Measurements from ENCODE around the gene SPRR2G.
"Not testable (repeated sequence)": the region's sequence is repeated elsewhere in the genome, so short reads cannot be mapped to it uniquely, and the experiment has no call there.

SPRR2G gene

DNA sequence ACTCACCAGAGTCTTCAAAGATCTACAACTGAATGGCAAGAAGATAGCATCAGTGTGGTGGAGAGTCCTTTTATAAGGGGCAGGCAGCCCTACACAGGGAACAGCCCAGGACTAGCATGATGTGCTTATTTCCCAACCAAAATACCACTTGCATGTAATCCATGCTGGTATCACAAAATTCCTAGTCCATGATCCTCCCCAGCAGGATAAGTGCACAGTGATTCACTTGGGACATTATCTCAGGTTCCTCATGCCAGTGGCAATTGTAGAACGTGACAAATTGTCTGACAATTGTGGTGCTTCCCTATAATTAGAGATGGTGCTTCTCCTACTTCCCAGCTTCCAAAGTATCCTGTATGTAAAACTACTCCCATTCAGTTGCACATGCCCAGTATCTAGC is at the start of gene SPRR2G:
Gene SPRR2G, minus strand, starts transcription at position 45 of the 400 bp plus-strand sequence. CDS start 780 bp downstream, outside the sequence.
- DNase-seq (ENCODE audit: low read depth in 2 of 3, low spot score in 1 of 3): no peak

- DNase-seq (ENCODE audit: low read depth in 2 of 3, low spot score in 1 of 3): no peak
Observed at GRCh38 chr1:153195216-153195615, 44.5 kb upstream of the SPRR2G start.

DNA sequence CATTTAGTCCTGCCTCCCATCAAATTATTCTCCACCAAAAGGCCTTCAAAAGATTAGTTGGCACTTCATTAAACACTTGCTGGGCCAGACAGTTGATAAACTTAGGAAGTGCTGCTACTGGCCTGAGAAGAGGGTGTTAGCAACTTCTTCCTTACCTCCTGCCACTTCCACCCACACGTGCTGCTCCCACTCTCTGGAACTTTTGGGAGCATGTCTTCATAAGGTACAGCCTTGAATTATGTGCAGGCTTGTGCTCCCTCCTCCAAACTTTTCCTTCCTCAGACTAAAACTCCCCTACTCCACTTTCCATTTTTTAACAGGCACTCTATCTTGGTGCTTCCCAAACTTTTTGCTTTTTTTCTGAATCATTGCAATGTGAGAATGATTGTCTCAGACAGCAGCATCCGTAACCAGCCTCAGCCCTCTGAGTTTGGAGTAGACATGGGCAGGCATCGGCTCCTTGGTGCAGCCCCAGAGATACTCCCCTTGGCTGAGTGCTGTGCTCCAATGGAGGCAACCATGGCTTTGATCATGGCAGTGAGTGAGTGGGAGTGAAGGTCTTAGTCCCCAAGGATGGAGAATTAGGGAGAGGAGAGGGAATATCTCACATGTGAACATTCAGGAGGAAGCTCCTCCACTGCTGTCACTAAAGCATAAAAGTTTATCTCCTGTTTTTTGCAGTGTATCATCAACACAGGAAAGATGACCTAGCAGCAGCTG is 43.8 kb upstream of the SPRR2G start:
- no peak for DNase-seq (ENCODE audit: low read depth in 2 of 3, low spot score in 1 of 3)

- no peak for DNase-seq (ENCODE audit: low read depth in 2 of 3, low spot score in 1 of 3)
Observed at GRCh38 chr1:153192697-153193096, 42.0 kb upstream of the SPRR2G start.

GRCh38 chr1:153190373-153190772 is 39.7 kb upstream of the SPRR2G start:
- DNase-seq (ENCODE audit: low read depth in 2 of 3, low spot score in 1 of 3): no peak

DNA sequence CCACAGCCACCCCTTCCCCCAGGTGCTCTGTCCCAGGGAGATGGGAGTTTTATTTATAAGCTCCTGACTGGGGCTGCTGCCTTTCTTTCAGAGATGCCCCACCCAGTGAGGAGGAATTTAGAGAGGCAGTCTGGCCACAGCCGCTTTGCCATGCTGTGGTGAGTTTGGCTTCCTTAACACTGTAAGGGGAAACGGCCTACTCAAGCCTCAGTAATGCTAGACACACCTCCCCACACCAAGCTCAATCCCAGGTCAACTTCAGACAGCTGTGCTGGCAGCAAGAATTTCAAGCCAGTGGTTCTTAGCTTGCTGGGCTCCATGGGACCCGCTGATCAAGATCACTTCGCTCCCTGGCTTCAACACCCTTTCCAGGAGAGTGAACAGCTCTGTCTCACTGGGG is 37.6 kb upstream of the SPRR2G start:
- not testable (repeated sequence) for DNase-seq (ENCODE audit: low read depth in 2 of 3, low spot score in 1 of 3)

GRCh38 chr1:153180556-153180955 is 29.9 kb upstream of the SPRR2G start:
- DNase-seq (ENCODE audit: low read depth in 2 of 3, low spot score in 1 of 3): no peak

GRCh38 chr1:153178922-153179321 is 28.2 kb upstream of the SPRR2G start:
- DNase-seq (ENCODE audit: low read depth in 2 of 3, low spot score in 1 of 3): no peak

GRCh38 chr1:153174624-153175023 is 23.9 kb upstream of the SPRR2G start:
- DNase-seq (ENCODE audit: low read depth in 2 of 3, low spot score in 1 of 3): no peak

DNA sequence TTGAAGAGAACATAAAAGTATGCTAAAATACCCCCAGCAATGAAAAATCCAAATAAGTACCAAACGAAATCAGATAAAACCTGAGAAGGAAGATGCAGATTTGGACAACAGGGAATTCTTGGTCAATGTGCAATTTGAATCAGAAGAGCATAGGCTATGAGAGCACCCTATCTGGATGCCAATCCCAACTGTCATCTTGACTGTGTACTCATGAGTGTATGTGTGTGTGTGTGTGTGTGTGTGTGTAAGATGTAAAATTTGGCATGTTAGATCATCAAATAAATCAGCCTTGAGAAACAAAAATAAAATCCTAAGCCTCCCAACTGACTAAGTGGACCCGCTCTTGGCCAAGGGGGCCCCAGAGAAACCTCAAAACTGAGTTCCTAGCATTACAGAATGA is 18.0 kb upstream of the SPRR2G start:
- DNase-seq (ENCODE audit: low read depth in 2 of 3, low spot score in 1 of 3): no peak

DNA sequence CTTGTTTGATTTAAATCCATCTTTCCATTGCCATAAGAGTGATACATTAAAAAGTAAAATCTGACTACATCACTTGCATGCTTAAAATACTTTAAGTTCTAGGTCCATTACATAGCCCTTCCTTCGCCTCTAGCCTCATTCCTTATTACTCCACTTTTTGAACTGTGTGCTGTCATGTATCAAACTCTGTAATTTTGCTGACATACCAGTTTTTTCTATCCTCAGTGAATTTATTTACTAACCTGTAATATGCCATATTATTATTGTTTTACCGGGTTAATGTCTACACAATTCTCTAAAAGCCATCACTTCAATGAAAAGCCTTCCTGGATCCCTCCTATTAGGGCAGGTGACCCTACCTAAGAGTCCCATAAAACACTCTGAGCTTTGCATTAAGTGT is 4.9 kb upstream of the SPRR2G start:
- no peak for DNase-seq (ENCODE audit: low read depth in 2 of 3, low spot score in 1 of 3)

GRCh38 chr1:153152481-153152880 is 1.8 kb upstream of the SPRR2G start:
- DNase-seq (ENCODE audit: low read depth in 2 of 3, low spot score in 1 of 3): no peak

DNA sequence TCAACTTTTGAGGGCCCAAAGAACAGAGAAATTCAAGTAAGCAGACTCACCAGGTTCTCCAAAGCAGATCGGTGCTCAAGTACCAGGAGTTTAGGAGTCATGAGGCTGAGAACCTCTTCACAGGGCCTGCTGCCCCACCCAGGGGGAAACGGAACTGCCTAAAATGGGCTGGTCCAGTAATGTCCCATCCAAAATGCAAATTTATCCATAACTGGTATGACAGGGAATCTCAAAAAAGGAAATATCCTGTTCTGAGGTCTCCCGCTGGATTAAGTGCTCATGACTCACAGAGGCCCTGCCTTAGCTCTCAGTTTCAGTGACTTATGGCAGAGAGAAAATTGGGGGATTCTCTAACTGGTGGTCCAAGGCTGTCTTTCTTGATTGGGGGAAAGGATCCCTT is 9.3 kb downstream of the SPRR2G start:
- DNase-seq (ENCODE audit: low read depth in 2 of 3, low spot score in 1 of 3): no peak

GRCh38 chr1:153140484-153140883 is 10.2 kb downstream of the SPRR2G start:
- no peak for DNase-seq (ENCODE audit: low read depth in 2 of 3, low spot score in 1 of 3)

GRCh38 chr1:153133743-153134142 is 16.9 kb downstream of the SPRR2G start:
- DNase-seq (ENCODE audit: low read depth in 2 of 3, low spot score in 1 of 3): no peak

DNA sequence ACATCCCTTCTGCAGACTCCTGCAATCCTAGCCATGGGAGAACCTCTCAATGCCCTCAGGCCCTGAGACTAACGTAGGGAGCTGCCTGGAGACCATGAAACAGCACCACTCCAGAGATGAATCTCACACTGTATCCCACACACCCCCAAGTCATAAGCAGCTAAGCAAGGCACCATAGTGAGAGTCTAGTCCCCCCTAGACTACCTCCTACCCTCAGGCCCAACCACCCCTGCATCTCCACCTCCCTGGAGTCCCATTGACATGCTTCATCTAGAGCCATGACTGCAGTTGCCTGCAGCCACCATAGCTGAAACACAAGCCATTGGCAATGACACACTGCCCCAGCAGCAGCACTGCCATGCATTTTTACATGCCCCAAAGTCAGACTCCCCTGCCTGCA is 17.4 kb downstream of the SPRR2G start:
- no peak for DNase-seq (ENCODE audit: low read depth in 2 of 3, low spot score in 1 of 3)

- DNase-seq (ENCODE audit: low read depth in 2 of 3, low spot score in 1 of 3): not testable (repeated sequence)
Observed at GRCh38 chr1:153128688-153129087, 22.0 kb downstream of the SPRR2G start.

DNA sequence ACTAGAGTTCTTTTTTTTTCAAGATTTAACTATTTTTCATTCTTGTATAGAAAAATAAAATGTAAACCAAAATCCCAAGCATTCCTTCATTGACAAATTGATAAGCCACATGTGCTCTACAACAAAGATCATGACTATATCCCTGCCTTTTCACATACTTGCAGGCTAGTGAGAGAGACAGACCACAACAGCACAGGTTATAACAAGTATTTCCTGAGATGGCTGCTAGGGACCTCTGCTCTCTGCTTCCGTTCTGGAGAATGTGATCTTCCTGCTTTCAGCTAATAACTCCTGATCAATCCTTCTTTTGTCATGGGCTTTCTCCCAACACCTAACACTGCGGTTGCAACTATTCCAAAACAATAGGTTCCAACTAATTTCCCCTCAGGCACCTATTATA is 23.4 kb downstream of the SPRR2G start:
- DNase-seq (ENCODE audit: low read depth in 2 of 3, low spot score in 1 of 3): no peak

- no peak for DNase-seq (ENCODE audit: low read depth in 2 of 3, low spot score in 1 of 3)
Observed at GRCh38 chr1:153125536-153125935, 25.2 kb downstream of the SPRR2G start.

DNA sequence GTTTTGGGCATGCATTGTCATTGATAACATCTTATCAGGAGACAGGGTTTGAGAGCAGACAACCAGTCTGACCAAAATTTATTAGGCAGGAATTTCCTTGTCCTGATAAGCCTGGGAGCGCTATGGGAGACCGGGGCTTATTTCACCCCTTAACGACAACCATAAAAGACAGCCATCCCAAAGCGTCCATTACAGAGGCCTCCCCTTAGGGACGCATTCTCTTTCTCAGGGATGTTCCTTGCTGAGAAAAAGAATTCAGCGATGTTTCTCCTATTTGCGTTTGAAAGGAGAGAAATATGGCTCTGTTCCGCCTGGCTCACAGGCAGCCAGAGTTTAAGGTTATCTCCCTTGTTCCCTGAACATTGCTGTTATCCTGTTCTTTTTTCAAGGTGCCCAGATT is 26.9 kb downstream of the SPRR2G start:
- not testable (repeated sequence) for DNase-seq (ENCODE audit: low read depth in 2 of 3, low spot score in 1 of 3)

GRCh38 chr1:153122831-153123421 is 27.8 kb downstream of the SPRR2G start:
- no peak for DNase-seq (ENCODE audit: low read depth in 2 of 3, low spot score in 1 of 3)

DNA sequence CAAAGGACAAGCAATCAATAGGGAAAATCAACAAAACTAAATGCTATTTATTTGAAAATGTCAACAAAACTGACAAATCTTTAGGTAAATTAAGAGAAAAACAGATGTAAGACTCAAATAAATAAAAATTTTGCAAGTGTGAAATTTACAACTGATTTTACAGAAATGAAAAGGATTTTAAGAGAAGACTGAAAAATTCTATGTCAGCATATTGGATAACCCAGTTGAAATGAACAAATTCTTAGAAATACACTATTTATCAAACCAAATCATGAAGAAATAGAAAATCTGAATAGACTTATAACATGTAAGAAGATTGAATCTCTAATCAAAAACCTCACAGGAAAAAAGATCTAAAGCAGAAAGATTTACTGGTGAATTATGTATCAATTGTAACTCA is 29.7 kb downstream of the SPRR2G start:
- DNase-seq (ENCODE audit: low read depth in 2 of 3, low spot score in 1 of 3): no peak

GRCh38 chr1:153119491-153119971 is 31.2 kb downstream of the SPRR2G start:
- DNase-seq (ENCODE audit: low read depth in 2 of 3, low spot score in 1 of 3): no peak

All from stimulated activated CD4-positive, alpha-beta T cell treated with anti-CD3 and anti-CD28 coated beads, Interleukin-12 subunit alpha, Interleukin-12 subunit beta, amount 100 ng/mL, for 48 hours (primary cell).